22Rv1 (cell line): ENCODE measurements around the gene ZFHX3.

Experiments
- H3K27ac ChIP-seq: fragments of 450-650 bp; 2 replicates; pipeline ENCODE4 v1.5.1; 2017
- CTCF ChIP-seq: fragments of 450-650 bp; IDR thresholded peaks from 2 replicates; pipeline ENCODE4 v1.5.1; 2017; ENCODE audit warnings: mild to moderate bottlenecking
- ZFX ChIP-seq: fragments of 450-650 bp; IDR thresholded peaks from 2 replicates; pipeline ENCODE4 v1.6.1; 2017; ENCODE audit warnings: antibody characterized with exemption, borderline replicate concordance

The ZFHX3 gene

DNA sequence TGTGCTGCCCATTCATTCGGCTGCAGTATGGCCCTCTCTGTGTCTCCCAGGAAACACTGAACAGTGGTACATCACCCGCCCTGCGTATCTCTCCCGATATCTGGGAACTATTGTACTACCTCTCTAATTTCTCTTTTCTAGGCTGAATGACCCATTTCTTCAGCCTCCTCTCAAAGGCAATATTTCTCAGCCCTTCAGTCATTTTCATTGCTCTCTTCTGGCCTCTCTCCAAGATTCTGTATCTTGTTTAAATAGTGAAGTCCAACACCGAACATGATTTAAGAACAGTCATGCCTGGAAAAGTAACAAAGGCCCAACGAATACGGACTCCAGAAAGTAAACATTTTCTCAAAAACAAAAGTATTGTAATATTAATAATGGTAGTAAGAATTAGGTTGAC lies 220.1 kb downstream of the ZFHX3 start:
- TF ChIP-seq CTCF: no peak
- TF ChIP-seq ZFX: no peak
- no peak overlapping the region for H3K27ac ChIP-seq

DNA sequence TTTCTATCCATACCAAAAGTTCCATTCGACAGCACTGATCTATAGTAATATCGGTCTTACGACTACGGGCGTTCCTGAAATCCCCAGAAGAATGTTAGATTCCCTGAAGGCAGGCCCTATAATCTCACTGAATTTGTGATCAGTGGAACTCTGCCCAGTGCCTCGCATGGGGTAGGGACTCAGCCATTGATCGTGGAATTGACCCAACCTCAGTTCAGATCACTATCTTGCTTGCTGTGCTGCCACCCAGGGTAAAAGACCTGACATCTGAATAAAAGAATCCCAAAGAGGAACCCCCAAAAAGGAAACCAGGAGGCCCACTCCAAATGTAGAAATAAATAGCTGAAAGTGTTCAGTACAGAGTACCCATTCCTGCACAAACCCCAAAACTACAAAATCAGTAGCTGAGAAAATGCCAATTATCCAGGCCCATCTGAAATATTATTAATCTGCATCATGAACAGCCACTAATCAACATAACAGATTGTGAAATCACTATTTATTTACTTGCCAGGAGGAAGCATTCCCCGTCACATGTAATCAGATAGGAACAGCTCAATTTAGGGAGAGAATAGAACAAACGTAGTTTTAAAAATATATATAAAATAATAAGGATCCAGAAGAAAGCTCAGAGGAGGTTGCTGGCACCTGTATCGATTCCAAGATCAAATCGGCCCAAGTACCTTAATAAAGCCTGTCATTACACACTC lies 221.9 kb downstream of the ZFHX3 start:
- no peak for TF ChIP-seq ZFX
- no peak for TF ChIP-seq CTCF
- no peak overlapping the region for H3K27ac ChIP-seq

GRCh38 chr16:72824761-72825160 lies 223.2 kb downstream of the ZFHX3 start:
- no peak overlapping the region for H3K27ac ChIP-seq

GRCh38 chr16:72824027-72824426 lies 223.9 kb downstream of the ZFHX3 start:
- TF ChIP-seq CTCF: no peak
- no peak for TF ChIP-seq ZFX
- H3K27ac ChIP-seq: no peak overlapping the region

More at GRCh38 chr16:72824761-72825160, 223.2 kb downstream of the ZFHX3 start:
- no peak for TF ChIP-seq CTCF
- TF ChIP-seq ZFX: no peak

DNA sequence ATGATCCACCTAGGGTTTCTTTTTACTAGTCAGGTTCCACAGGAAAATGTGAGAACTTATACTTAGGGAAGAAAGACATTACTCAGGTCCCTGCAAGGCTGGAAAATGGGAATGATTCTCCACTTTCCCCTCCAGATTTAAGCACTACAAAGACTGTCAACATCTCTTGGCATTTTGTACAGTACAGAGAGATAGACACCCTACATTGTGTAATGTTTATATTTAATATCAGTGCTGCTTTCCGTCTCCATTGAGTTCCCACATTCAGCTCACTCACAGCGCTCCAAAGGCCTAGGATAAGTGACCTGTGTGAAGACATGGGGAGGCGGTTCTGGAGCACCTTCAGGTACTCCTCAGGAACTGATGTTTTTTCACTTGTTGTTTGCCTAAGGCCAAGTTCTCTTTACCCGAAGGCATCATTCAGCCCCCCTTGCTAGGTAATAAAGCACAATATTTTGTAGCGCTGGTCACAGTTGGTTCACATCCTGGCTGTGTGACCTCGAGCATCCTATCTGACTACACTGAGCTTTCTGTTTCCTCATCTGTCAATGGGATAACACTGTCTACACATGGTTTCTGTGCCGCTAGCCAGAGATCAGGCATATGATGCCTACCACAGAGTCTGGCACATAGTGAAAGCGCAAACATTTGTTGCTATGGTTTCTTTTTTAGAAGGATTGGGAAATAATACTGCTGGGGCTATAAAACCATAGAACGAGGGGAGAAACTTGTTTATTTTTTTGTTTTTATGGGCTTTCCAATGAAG lies 226.6 kb downstream of the ZFHX3 start:
- H3K27ac ChIP-seq: no peak overlapping the region
- TF ChIP-seq ZFX (no peak), CTCF (no peak)

DNA sequence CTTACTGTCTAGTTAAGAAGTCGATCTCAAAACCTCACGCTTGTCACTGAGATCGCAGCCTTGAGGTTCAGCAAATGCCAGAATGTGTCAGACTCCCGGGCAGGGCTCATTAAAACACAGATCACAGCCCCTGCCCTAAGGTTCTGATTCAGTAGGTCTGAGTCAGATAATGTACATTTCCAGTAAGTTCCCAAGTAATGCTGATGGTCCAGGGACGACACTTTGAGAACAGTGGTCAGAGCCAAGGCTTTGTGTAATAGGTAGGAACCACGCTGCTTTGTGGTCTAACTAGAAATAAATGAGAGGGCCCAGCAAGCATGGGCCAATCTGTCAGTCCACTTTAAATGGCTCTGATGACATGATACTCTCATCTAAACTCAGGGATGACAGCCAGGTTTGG lies 228.6 kb downstream of the ZFHX3 start:
- H3K27ac ChIP-seq: no peak overlapping the region
- TF ChIP-seq CTCF: no peak
- no peak for TF ChIP-seq ZFX

DNA sequence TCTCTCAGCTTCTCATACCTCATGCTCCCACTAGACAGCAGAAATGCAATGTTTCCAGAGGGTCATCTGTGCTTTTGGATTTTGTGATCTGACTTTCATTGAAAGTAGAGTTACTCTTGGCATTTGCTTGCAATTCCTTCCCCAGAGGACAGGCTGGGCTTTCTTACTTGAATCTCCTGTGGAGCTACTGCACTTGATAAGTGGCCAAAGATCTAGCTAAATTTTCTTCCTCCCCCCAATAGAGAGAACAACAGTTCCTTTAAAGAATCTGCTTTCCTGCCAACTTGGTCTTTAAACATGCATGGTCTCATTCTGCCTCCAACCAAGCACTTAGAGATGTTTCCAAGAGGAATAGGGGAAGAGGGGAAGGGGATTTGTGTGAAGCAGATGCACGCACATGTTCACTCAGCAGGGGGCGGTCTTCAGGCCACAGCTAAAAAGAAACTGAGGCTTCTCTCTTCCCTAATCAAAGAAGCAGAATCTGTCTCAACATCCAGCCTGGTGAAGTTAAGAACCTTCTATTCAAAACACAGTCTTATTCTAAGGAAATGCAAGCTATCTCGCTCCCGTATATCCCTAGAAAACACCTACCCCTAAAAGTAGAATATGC lies 229.6 kb downstream of the ZFHX3 start:
- TF ChIP-seq ZFX (no peak), CTCF (peak; percentile 14; the same call in 1 of the 2 replicates)
- H3K27ac ChIP-seq: no peak overlapping the region
